NCI-H187 treated with DMSO at 0.1 percent for 48 hours (cell line): ENCODE data around the gene HMX2.
"Not testable (repeated sequence)": the region's sequence is repeated elsewhere in the genome, so short reads cannot be mapped to it uniquely, and the experiment has no call there.

Experiments used
- DNase-seq: peaks from one replicate; lab custom pipeline; 2025; lab: John Stamatoyannopoulos, UW

Gene HMX2

DNA sequence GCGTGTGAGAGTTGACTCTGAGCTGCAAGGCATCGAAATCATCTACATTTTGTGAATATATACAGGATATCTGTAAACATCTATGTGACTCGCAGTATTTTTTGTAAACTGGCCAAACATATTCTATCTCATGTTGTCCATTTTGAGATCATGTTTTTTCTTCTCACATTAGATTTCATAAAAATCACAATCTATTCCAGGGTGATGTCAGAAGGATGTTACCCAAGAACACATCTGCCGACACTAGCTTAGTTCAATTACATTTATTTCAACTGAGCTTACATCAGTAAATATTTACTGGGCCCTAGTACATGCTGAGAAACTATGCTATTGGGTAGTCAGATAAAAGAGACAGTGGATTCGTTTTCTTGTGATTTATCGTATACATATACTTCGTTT, 3.8 kb downstream of the HMX2 start:
- no peak for DNase-seq

DNA sequence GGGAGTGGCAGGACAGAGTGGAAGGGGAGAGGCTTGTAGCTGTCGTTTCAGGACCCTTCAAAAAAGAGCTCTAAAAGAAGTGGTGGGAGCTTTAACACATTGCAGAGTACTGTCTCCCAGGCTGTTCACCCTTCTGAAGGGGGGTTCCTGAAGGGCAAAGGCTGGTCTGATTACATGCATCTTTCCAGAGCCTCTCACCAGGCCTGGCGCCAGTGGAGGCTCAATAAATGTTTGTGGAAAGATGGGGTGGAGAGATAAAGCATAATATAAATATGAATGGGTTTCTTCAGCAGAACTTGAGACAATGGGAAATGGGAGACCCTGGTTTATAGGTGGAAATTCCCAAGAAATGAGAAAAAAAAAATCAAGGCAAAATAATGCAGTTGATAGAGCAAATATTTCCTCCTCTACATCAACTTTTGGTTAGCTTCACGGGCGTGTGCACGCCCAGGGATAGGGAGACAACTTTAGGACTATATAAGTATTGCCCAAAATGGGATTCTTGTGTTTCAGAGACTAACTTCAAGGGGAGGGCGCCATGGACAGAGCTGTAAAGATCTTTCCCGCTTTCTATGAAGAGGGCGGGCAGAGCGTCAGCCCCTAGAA, 5.7 kb downstream of the HMX2 start:
- no peak for DNase-seq

DNA sequence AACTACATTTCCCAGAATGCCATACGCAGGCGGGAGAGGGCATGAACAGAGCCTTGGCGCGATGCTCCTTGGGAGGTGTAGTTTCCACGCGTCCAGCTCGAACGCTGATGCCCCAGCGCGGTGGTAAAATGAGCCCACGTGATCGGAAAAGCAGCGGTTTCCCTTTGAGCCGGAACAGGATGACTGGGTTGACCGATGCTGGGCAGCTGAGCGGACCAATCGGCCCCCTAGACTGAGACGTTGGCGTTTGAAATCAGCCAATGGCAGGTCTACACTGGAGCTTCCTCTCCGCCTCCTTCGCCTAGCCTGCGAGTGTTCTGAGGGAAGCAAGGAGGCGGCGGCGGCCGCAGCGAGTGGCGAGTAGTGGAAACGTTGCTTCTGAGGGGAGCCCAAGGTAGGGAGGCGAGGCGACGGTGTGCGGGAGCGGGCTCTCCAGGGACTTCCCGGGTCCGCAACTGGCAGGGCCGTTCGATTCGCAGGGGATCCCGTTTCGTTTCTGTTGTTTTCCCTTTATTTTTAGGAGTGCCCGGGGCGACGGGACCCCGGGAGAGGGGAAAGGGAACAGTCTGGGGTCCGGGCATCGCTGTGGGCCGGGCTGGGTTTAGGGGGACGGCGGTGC, 6.3 kb downstream of the HMX2 start, which contains the start of gene BUB3:
Gene BUB3 (plus strand): TSS at position 311 of the 619 bp plus-strand sequence. CDS start 516 bp downstream, outside the sequence.
- peak; percentile 89 for DNase-seq

DNA sequence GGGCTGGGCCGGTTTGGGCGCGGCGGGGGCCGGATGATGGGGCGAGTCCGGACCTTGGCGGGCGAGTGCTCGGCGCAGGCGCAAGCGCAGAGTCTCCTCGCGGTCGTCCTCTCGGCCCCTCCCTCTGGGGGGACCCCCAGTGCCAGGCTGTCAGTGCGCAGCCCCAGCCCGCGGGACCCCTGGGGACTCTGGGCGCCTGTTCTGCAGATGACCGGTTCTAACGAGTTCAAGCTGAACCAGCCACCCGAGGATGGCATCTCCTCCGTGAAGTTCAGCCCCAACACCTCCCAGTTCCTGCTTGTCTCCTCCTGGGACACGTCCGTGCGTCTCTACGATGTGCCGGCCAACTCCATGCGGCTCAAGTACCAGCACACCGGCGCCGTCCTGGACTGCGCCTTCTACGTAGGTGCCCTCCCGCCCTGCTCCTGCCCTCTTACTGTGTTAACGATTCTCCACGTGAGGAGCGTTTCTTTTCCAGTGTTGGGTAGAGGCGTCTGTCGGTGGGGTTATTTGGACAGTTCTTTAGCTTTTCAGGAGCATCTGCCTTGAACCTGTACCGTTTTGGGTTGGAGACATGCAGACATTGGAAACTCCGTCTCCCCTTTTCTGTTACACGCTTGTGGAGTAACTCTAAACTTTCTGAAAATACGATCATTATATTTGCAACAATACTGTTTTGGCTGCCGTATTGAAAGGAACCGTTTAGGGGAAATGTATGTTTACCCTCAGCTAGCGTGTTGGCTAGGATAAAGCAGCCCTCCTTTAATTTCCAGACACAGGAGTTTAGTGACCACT, 7.0 kb downstream of the HMX2 start:
- DNase-seq: no peak

DNA sequence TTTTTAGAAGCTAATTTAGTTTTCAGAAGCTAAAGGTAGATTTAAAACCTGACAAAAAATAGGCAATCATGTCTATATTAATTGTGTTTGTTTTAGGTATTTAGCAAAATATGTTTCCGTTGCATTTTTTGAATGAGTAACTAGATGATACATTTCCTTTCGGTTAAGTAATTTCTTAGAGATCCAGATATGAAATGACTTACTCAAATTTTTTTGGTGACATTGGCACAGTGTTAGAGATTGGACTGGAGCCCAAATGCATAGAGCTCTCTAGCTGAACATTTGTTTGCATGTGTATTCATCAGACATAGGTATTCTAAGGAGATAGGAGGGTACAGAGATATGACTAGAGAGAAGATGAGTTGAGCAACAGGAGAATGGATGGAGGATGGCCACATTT, 8.1 kb downstream of the HMX2 start:
- DNase-seq: no peak

DNA sequence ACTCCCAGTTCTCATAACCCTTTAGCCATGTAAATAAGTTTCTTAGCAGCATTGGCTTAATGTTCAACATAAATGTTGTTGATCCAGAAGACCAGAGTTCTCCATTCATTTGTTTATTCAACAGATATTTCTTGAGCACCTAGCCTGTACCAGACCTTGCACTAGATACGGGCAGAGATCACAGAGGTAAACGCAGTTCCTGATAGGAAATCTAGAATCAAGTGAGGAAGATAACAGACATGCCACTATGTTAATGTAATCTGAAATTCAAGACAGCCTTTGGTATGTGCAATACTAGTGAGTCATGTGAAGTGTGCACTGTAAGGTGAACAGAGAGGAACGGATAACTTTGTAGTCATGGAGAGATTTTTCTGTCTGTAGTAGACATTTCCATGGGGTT, 9.3 kb downstream of the HMX2 start:
- no peak for DNase-seq

DNA sequence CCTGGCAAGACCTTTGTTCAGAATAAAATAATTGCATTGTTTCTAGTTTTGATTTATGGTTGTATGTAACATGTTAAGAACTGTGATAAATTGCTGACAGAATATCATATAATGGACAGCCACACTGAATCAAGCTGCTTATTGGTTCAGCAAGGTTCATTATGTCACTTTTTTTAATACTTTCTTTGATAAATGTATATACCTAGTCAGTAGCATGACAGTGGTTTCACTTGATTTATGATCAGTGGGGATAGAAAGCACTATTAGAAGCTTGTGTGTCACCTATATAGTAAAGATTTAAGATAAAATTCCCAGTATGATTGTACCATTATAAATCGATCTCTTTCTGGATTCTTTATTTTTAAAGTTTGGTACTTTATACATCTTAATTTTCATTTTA, 10.7 kb downstream of the HMX2 start:
- no peak for DNase-seq

DNA sequence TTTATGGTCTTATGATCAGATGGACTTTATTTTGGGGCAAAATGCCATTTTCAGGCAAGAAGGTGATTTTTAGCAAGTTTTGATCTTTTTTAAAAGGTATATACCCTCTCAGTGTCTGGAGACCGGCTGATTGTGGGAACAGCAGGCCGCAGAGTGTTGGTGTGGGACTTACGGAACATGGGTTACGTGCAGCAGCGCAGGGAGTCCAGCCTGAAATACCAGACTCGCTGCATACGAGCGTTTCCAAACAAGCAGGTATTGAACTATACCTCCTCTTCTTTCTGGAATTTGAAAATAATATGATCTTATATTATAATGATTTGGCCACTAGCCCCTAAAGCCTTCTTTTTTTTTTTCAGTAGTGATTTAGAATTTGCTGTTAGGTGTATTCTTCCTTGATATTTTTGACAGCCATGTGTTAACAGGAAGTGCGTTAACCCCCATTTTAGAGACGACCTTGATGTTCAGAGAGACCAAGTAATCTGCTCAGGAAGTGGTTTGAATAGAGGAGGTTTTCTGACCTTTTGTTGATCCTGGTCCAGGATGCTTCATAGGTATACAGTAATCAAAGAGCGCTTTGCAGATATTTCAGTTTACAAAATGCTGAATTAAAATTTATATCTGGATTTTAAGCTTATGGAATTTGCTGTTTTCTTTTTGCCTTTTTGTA, 12.5 kb downstream of the HMX2 start:
- no peak for DNase-seq

DNA sequence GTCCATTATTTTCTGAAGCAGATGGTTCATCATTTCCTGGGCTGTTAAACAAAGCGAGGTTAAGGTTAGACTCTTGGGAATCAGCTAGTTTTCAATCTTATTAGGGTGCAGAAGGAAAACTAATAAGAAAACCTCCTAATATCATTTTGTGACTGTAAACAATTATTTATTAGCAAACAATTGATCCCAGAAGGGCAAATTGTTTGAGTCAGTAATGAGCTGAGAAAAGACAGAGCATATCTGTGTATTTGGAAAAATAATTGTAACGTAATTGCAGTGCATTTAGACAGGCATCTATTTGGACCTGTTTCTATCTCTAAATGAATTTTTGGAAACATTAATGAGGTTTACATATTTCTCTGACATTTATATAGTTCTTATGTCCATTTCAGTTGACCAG, 16.4 kb downstream of the HMX2 start:
- no peak for DNase-seq

DNA sequence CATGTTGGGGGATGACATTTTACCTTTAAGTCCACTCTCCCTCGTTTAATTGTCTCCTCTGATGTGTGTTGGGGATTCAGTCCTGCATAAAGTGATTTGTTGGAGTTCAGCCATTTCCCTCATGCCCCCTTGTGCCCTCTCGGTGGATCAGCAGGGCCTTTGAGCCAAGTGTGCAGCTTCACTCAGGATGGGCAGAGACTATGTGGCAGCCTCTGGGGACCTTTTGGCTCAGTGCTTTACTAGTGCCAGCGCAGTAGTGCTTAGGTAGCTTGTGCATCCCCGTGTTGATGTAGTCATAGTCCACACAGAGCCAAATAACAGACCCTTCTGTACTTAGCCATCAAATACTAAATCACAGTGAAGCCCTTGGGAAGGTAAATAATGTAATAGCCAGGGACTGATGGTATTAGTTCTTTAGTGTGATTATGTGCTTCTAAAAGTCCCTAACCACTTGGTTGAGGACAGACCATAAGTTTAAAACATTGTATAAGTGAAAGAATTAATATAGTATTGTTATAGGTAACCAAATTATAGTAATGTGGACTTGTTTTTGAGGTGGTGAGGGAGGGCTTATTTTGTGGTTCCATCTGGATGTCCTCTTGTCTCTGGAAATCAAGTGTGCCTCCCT, 17.6 kb downstream of the HMX2 start:
- no peak for DNase-seq

DNA sequence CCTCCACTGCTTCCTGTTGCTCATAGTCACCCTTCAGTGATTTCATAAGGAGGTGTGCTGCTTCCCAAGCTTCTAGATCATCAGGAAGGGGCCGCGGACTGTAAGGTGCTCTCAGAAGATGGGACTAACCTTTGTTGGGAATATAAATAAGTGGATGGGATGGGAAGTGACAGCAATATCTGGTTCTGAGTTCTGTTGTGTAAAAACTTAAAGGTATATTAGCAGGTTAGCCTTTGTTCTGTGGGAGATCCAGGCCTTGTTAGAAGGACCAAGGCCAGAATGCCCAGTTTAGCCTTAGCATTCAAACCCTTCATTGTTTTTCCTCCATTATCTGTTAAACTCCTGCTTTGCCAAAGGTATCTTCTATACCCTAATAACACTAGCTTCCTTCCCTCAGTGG, 18.7 kb downstream of the HMX2 start:
- DNase-seq: no peak

DNA sequence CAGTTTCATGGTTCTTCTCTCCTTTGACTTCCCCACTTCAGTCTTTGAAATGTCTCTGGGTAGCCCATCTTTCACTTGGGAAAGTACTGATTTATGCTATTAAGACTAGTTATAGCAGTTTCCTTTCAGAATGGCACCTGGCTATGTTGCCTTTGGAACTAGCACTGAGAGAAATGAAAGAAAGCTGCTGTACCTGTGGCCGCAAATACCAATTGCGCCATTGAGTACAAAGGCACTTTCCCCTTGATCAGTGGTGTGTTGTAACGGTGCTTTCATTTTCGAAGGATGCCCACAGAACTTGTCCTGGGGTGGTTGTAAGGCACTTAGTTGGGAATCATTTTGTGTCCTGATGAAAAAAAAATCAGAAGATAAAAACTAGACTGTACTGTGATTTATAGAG, 23.0 kb downstream of the HMX2 start:
- DNase-seq: no peak

DNA sequence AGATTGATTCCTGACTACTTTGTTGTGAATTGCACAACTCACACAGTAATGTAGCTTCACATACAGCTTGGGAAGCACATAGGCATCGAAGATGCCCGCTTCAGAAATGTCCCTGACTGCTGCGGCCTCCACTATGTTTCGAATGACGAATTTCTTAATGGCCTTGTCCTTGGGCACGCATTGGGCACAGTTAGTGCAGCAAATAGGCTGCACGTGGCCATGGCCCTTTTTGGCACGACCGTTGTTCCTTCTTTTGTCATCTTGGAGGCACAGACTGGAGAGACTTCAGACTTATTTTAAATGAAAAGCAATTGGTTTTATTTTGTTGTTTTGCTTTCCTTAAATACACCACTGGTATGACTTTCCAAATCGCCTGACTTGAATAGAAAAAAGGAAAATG, 23.7 kb downstream of the HMX2 start:
- not testable (repeated sequence) for DNase-seq

DNA sequence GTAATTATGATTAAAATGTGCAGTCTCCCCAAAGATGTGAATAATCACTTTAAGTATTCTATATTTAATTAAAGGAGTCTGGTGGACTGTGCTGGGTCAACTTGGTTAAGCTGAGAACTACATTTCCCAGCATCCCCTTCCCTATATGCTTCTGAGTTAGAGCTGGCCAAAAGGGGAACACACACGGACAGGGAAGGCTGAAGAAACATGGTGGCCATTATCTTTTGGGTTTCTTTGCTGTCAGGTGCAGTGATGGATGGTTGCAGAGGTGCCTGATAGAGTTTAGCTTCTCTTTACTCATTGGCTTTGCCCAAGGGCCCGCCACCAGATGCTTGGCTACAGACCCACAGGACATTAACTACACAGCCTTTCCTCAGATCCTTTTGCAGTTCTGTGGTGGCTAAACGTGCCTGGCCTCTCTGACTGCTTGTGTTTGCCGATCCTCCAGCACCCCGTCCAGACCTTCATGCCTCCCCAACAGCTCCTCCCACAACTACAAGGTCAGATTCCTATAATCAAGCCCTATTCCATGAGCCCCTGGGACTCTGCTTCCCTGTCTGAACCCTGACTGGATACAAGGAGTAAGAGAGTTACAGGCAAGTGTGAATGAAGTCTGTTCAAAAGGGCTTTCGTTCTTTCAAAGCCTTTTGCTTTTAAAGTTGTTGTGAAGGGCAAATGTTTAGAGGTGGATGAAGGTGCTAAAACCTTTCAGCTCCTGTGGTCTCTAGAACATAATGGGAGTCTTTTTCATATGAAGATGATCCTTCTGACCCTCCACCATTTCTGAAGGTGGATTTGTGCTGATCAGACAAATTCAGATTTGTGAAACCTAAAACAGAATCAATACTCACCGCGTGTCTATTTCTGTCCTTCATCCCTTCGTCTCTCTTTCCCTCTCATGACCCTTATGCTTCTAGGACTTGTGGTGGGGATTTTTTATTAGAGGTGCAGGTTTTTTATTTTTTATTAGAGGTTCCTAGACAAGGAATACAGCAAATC, 27.8 kb downstream of the HMX2 start:
- DNase-seq: no peak

DNA sequence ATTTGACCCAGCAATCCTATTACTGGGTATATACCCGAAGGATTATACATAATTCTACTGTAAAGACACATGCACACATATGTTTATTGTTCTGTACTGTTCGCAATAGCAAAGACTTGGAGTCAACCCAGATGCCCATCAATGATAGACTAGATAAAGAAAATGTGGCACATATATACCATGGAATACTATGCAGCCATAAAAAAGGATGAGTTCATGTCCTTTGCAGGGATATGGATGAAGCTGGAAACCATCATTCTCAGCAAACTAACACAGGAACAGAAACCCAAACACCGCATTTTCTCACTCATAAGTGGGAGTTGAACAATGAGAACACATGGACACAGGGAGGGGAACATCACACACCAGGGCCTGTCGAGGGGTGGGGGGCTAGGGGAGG, 30.5 kb downstream of the HMX2 start:
- not testable (repeated sequence) for DNase-seq

DNA sequence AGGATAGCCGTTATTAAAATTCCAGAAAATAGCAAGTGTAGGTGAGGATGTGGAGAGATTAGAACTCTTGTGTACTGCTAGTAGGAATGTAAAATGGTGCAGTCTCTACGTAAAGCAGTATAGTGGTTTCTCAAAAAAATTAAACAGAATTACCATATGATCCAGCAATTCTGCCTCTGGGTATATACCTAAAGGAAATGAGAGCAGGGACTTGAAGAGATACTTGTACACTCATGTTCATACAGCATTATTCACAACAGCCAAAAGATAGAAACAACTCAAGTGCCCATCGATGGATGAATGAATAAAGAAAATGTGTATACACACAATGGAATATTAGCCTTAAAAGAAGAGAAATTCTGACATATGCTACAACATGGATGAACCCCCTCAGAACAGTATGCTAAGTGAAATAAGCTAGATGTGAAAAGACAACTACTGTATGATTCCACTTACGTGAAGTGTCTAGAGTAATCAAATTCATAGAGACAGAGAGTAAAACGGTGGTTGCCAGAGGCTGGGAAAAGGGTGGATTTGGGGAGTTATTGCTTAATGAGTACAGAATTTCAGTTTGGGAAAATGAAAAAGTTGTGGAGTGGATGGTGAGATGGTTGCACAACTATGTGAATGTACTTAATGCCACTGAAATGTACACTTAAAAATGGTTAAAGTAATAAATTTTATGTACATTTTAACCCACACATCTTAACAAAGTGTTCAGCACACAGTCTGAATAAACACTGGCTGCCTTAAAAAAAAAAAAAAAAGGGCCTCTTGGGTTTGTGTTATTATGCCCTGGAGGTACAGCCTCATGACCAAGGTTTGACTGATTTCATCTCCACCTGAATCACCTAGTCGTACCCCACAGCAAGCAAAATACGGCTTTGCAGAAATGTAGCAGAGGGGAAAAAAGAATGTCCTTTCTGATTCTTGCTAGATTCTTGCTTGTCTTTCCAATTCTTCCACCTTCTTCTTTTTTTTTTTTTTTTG, 32.5 kb downstream of the HMX2 start:
- DNase-seq: no peak

DNA sequence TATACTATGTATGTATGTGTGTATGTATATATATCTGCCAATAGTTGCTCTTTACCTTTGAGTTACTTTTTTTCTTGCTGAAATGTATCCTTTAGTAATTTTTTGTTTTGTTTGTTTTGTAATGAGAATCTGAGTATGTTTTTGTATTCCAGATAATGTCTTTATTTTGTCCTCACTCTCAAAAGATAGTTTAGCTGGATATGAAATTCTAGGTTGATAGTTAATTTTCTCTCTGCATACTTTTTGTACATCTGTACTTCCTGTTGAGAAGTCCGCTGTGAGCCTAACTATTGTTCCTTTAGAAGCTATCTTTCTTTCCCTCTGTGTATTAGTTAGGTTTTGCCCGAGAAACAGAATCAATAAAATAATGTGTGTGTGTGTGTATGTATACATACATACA, 35.8 kb downstream of the HMX2 start:
- DNase-seq: no peak

DNA sequence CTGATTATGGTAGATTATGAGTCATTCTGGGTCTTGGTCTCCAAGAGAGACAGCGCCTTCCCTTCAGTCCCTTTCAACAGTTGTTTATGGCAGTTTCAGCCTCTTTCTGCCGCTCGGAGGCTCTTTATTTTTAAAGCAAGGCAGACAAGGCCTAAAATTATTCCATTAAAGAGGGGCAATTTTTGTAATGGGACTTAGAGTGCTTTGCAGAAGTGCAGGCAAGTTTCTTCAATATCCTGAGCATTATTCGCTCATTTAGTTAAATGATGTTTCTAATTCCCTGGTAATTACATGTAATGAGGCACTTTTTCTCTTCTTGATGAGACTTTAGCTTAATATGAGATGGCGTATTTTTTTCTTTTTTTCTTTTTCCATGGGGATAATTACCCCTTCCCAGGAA, 39.8 kb downstream of the HMX2 start:
- DNase-seq: no peak

DNA sequence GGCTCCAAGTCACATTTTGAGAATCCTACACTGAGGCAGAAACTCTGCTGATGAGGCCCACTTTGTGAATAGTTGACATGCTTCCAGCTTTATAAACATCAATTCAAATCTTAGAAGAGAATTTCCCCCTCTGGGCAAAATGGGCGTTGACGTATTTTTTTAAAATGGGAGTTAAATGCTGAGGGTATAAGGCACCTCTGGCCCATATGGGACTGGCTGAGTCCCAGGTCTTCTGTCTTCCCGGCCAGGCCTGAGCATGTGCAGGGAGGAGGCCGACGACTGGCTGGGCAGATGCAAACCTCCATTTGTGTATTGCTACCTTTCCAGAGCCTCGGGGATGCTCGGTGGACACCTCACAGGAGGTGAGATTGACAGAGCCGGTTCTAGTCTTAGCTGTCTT, 44.0 kb downstream of the HMX2 start:
- DNase-seq: no peak

DNA sequence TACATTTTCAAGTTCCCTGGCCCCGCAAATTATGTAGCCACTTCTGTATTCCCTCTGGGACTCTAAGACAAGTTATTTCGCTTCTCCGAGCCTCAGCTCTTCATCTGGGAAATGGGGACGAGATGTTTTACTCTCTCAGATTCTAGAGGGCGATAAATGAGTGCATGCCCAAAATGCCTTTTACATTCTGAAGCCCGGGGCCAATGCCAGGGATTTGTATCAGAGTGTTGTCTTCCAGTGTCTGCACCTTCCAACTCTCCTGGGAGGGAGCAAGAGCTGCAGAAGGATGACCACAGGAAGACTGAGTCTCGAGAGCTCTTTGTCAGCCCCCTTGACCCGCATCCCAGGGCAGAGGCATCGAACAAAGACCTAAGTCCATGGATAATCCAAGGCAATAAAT, 46.1 kb downstream of the HMX2 start:
- no peak for DNase-seq
